ENCODE data around the gene MAP2.
A peak's percentile ranks its signal among the peaks of the same experiment; 100 is the strongest.

Gene MAP2

GRCh38 chr2:209547726-209548125 is 123.9 kb downstream of the MAP2 start:
- Histone ChIP-seq H3K36me3 (ENCODE audit: control insufficient read depth in 1 of 2, insufficient read depth in 2 of 2, low read depth in 1 of 2, low read length in 2 of 2) (no peaks in the 10 kb centered on the region), H3K4me3 (ENCODE audit: insufficient read depth in 1 of 2, low read depth in 1 of 2, low read length in 2 of 2) (no peak overlapping the region), H3K18ac (ENCODE audit: low read depth in 1 of 2, low read length in 2 of 2) (no peak overlapping the region), H3K27me3 (ENCODE audit: control insufficient read depth in 1 of 2, insufficient read depth in 1 of 2, low read length in 2 of 2) (no peaks in the 10 kb centered on the region), H3K9me3 (ENCODE audit: control insufficient read depth, low read length) (no peaks in the 10 kb centered on the region), H2AFZ (ENCODE audit: low read depth, low read length) (no peak overlapping the region), H3K4ac (ENCODE audit: low read depth in 1 of 2, low read length in 2 of 2) (no peak overlapping the region), H2BK5ac (ENCODE audit: low read depth, low read length, poor library complexity, severe bottlenecking) (no peak overlapping the region), H3K27ac (ENCODE audit: low read length, poor library complexity, severe bottlenecking) (no peak overlapping the region), H3K23ac (ENCODE audit: low read length in 2 of 2) (no peak overlapping the region), H2BK15ac (ENCODE audit: low read depth, poor library complexity, severe bottlenecking) (no peak overlapping the region), H4K91ac (ENCODE audit: low read length) (no peak overlapping the region), H3K9ac (ENCODE audit: low read length) (no peak overlapping the region), H2BK12ac (ENCODE audit: low read length in 2 of 2) (no peak overlapping the region), H4K8ac (ENCODE audit: low read length) (no peak overlapping the region), H3K4me1 (ENCODE audit: control insufficient read depth, insufficient read depth, low read depth, low read length) (no peaks in the 10 kb centered on the region), H2BK120ac (ENCODE audit: low read depth, low read length) (no peak overlapping the region), H3K4me2 (ENCODE audit: low read length, poor library complexity, severe bottlenecking) (no peak overlapping the region), H2AK5ac (ENCODE audit: low read length, severe bottlenecking) (no peak overlapping the region), H3K79me1 (replicated peaks; ENCODE audit: low read length, poor library complexity, severe bottlenecking) (no peaks in the 10 kb centered on the region), H3K14ac (ENCODE audit: low read length in 2 of 2) (no peak overlapping the region)
- no CpG with 5 or more reads among the region's 1 CpG for WGBS
- no peak for DNase-seq

DNA sequence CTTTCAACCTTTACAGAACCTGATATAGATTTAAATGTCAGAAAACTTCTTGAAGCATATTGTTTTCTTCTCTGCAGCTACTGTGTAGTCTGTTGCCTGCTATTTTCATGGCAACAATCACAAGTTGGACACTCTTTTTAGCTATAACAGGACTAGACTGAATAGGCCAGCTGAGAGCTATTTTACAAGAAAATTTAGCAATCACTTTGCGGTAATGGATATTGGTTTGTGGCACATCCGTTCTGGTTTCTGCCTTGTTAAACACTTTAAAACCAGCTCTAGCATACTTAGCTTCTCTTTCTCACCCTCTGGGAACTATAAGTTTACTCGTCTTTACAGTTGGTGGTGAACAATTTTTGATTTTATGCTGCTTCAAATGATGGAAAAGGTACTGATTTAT is 125.7 kb downstream of the MAP2 start:
- H3K4me2 ChIP-seq (ENCODE audit: low read length, poor library complexity, severe bottlenecking): no peak overlapping the region
- H4K8ac ChIP-seq (ENCODE audit: low read length): no peak overlapping the region
- no peak overlapping the region for H3K4ac ChIP-seq (ENCODE audit: low read depth in 1 of 2, low read length in 2 of 2)
- WGBS: 92% methylated on average over 2 of the region's 3 CpGs
- H3K18ac ChIP-seq (ENCODE audit: low read depth in 1 of 2, low read length in 2 of 2): no peak overlapping the region
- H3K4me3 ChIP-seq (ENCODE audit: insufficient read depth in 1 of 2, low read depth in 1 of 2, low read length in 2 of 2): no peak overlapping the region
- no peak overlapping the region for H3K23ac ChIP-seq (ENCODE audit: low read length in 2 of 2)
- no peak overlapping the region for H2BK12ac ChIP-seq (ENCODE audit: low read length in 2 of 2)
- no peaks in the 10 kb centered on the region for H3K4me1 ChIP-seq (ENCODE audit: control insufficient read depth, insufficient read depth, low read depth, low read length)
- H3K9me3 ChIP-seq (ENCODE audit: control insufficient read depth, low read length): no peaks in the 10 kb centered on the region
- H3K27me3 ChIP-seq (ENCODE audit: control insufficient read depth in 1 of 2, insufficient read depth in 1 of 2, low read length in 2 of 2): no peaks in the 10 kb centered on the region
- no peak overlapping the region for H4K91ac ChIP-seq (ENCODE audit: low read length)
- H3K36me3 ChIP-seq (ENCODE audit: control insufficient read depth in 1 of 2, insufficient read depth in 2 of 2, low read depth in 1 of 2, low read length in 2 of 2): no peaks in the 10 kb centered on the region
- no peak overlapping the region for H2BK120ac ChIP-seq (ENCODE audit: low read depth, low read length)
- H2AK5ac ChIP-seq (ENCODE audit: low read length, severe bottlenecking): no peak overlapping the region
- no peak overlapping the region for H2AFZ ChIP-seq (ENCODE audit: low read depth, low read length)
- DNase-seq: no peak
- no peak overlapping the region for H2BK5ac ChIP-seq (ENCODE audit: low read depth, low read length, poor library complexity, severe bottlenecking)
- H3K14ac ChIP-seq (ENCODE audit: low read length in 2 of 2): no peak overlapping the region
- H3K79me1 ChIP-seq (replicated peaks; ENCODE audit: low read length, poor library complexity, severe bottlenecking): no peaks in the 10 kb centered on the region
- H3K27ac ChIP-seq (ENCODE audit: low read length, poor library complexity, severe bottlenecking): no peak overlapping the region
- no peak overlapping the region for H2BK15ac ChIP-seq (ENCODE audit: low read depth, poor library complexity, severe bottlenecking)
- H3K9ac ChIP-seq (ENCODE audit: low read length): no peak overlapping the region

DNA sequence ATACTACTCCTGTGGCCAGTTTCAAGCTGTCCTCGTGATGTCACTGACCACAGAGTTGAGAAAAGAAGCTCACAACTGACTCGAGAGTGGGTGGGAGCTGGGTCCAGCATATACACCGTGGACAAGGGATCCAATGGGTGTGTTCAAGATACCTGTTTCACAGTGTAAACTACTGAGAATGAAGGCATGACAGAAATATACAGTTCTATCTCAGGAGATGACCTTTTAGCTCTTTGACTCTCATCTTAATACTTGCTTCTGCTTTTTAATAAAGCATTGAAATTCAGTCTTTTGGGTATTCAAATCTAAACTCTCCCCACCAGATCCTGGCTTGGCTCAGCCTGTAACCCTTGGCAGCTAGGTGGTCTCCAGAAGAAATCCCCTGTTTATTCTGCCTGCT is 130.1 kb downstream of the MAP2 start:
- H2BK120ac ChIP-seq (ENCODE audit: low read depth, low read length): no peak overlapping the region
- H3K4me2 ChIP-seq (ENCODE audit: low read length, poor library complexity, severe bottlenecking): no peak overlapping the region
- no peak overlapping the region for H2BK15ac ChIP-seq (ENCODE audit: low read depth, poor library complexity, severe bottlenecking)
- H4K91ac ChIP-seq (ENCODE audit: low read length): no peak overlapping the region
- no peak overlapping the region for H3K14ac ChIP-seq (ENCODE audit: low read length in 2 of 2)
- no peaks in the 10 kb centered on the region for H3K36me3 ChIP-seq (ENCODE audit: control insufficient read depth in 1 of 2, insufficient read depth in 2 of 2, low read depth in 1 of 2, low read length in 2 of 2)
- 88% methylated on average over 3 of the region's 3 CpGs for WGBS
- H3K27me3 ChIP-seq (ENCODE audit: control insufficient read depth in 1 of 2, insufficient read depth in 1 of 2, low read length in 2 of 2): no peaks in the 10 kb centered on the region
- H3K9ac ChIP-seq (ENCODE audit: low read length): no peak overlapping the region
- H3K23ac ChIP-seq (ENCODE audit: low read length in 2 of 2): no peak overlapping the region
- peak overlapping the region; percentile 14 for H2AFZ ChIP-seq (ENCODE audit: low read depth, low read length)
- no peak overlapping the region for H3K27ac ChIP-seq (ENCODE audit: low read length, poor library complexity, severe bottlenecking)
- no peaks in the 10 kb centered on the region for H3K9me3 ChIP-seq (ENCODE audit: control insufficient read depth, low read length)
- H2BK5ac ChIP-seq (ENCODE audit: low read depth, low read length, poor library complexity, severe bottlenecking): no peak overlapping the region
- H3K18ac ChIP-seq (ENCODE audit: low read depth in 1 of 2, low read length in 2 of 2): no peak overlapping the region
- H4K8ac ChIP-seq (ENCODE audit: low read length): no peak overlapping the region
- no peak overlapping the region for H3K4me3 ChIP-seq (ENCODE audit: insufficient read depth in 1 of 2, low read depth in 1 of 2, low read length in 2 of 2)
- H2BK12ac ChIP-seq (ENCODE audit: low read length in 2 of 2): no peak overlapping the region
- no peak overlapping the region for H3K4ac ChIP-seq (ENCODE audit: low read depth in 1 of 2, low read length in 2 of 2)
- H3K79me1 ChIP-seq (replicated peaks; ENCODE audit: low read length, poor library complexity, severe bottlenecking): no peaks in the 10 kb centered on the region
- H3K4me1 ChIP-seq (ENCODE audit: control insufficient read depth, insufficient read depth, low read depth, low read length): no peaks in the 10 kb centered on the region
- H2AK5ac ChIP-seq (ENCODE audit: low read length, severe bottlenecking): no peak overlapping the region
- no peak for DNase-seq

- H3K14ac ChIP-seq (ENCODE audit: low read length in 2 of 2): no peak overlapping the region
- H3K9me3 ChIP-seq (ENCODE audit: control insufficient read depth, low read length): no peaks in the 10 kb centered on the region
- no peak overlapping the region for H4K91ac ChIP-seq (ENCODE audit: low read length)
- no peak overlapping the region for H3K27ac ChIP-seq (ENCODE audit: low read length, poor library complexity, severe bottlenecking)
- no peaks in the 10 kb centered on the region for H3K4me1 ChIP-seq (ENCODE audit: control insufficient read depth, insufficient read depth, low read depth, low read length)
- no peak overlapping the region for H3K23ac ChIP-seq (ENCODE audit: low read length in 2 of 2)
- H3K36me3 ChIP-seq (ENCODE audit: control insufficient read depth in 1 of 2, insufficient read depth in 2 of 2, low read depth in 1 of 2, low read length in 2 of 2): no peaks in the 10 kb centered on the region
- H3K79me1 ChIP-seq (replicated peaks; ENCODE audit: low read length, poor library complexity, severe bottlenecking): no peaks in the 10 kb centered on the region
- no peak overlapping the region for H2BK12ac ChIP-seq (ENCODE audit: low read length in 2 of 2)
- H3K4me3 ChIP-seq (ENCODE audit: insufficient read depth in 1 of 2, low read depth in 1 of 2, low read length in 2 of 2): no peak overlapping the region
- 50% methylated on average over 2 of the region's 4 CpGs for WGBS
- no peak overlapping the region for H2BK5ac ChIP-seq (ENCODE audit: low read depth, low read length, poor library complexity, severe bottlenecking)
- no peaks in the 10 kb centered on the region for H3K27me3 ChIP-seq (ENCODE audit: control insufficient read depth in 1 of 2, insufficient read depth in 1 of 2, low read length in 2 of 2)
- H4K8ac ChIP-seq (ENCODE audit: low read length): no peak overlapping the region
- H2BK15ac ChIP-seq (ENCODE audit: low read depth, poor library complexity, severe bottlenecking): no peak overlapping the region
- peak; percentile 28 for DNase-seq
- H3K4me2 ChIP-seq (ENCODE audit: low read length, poor library complexity, severe bottlenecking): no peak overlapping the region
- no peak overlapping the region for H3K18ac ChIP-seq (ENCODE audit: low read depth in 1 of 2, low read length in 2 of 2)
- no peak overlapping the region for H2AK5ac ChIP-seq (ENCODE audit: low read length, severe bottlenecking)
- no peak overlapping the region for H3K9ac ChIP-seq (ENCODE audit: low read length)
- no peak overlapping the region for H3K4ac ChIP-seq (ENCODE audit: low read depth in 1 of 2, low read length in 2 of 2)
- no peak overlapping the region for H2AFZ ChIP-seq (ENCODE audit: low read depth, low read length)
- H2BK120ac ChIP-seq (ENCODE audit: low read depth, low read length): no peak overlapping the region
Measured at GRCh38 chr2:209556354-209556961, 132.6 kb downstream of the MAP2 start.
